Choroid plexus epithelial cell (primary cell): ENCODE results near the gene TCF12.

ENCODE experiments used
- DNase-seq: peaks from one replicate; pipeline ENCODE4 v3.0.0-alpha.2; 2010; ENCODE audit warnings: low read depth
- H3K4me3 ChIP-seq: 2 replicates; pipeline ENCODE4 v1.5.1; 2011; ENCODE audit warnings: low read depth, mild to moderate bottlenecking, control low read depth, low read length, moderate library complexity
- CTCF ChIP-seq: conservative IDR thresholded peaks from 2 replicates; pipeline ENCODE4 v1.5.1; 2011; ENCODE audit warnings: low read depth, mild to moderate bottlenecking, control low read depth, inconsistent platforms, low read length, moderate library complexity

TCF12 gene

GRCh38 chr15:57298843-57299550 lies 380.6 kb downstream of the TCF12 start:
- no peak for DNase-seq
- TF ChIP-seq CTCF, result no peak
- H3K4me3 ChIP-seq, result no peak overlapping the region

GRCh38 chr15:57301307-57301706 lies 382.9 kb downstream of the TCF12 start:
- DNase-seq, result no peak
- no peak overlapping the region for H3K4me3 ChIP-seq
- TF ChIP-seq CTCF, result no peak

GRCh38 chr15:57302640-57303257 lies 384.3 kb downstream of the TCF12 start:
- H3K4me3 ChIP-seq, result no peak overlapping the region
- no peak for DNase-seq
- TF ChIP-seq CTCF, result no peak

- H3K4me3 ChIP-seq, result no peak overlapping the region
- DNase-seq, result no peak
- no peak for TF ChIP-seq CTCF
These were observed 386.6 kb downstream of the TCF12 start for GRCh38 chr15:57305009-57305408.

- peak overlapping the region; percentile 67 for H3K4me3 ChIP-seq
- peak; percentile 82 for TF ChIP-seq CTCF
- DNase-seq, result peak; percentile 64
These were observed 387.9 kb downstream of the TCF12 start for GRCh38 chr15:57306161-57306943.

GRCh38 chr15:57306944-57307411 lies 388.5 kb downstream of the TCF12 start:
- peak overlapping the region; percentile 67 for H3K4me3 ChIP-seq
- TF ChIP-seq CTCF, result no peak
- no peak for DNase-seq
